G401 (cell line): Measurements from ENCODE around the gene A4GALT. TPM values are rescaled to one million over a fixed set of nuclear protein-coding genes. Genes with fewer than 3 reads are reported as not detected.
A peak's percentile ranks its signal among the peaks of the same experiment; 100 is the strongest.

Experiments
- DNase-seq: peaks from one replicate; pipeline ENCODE4 v3.0.0-alpha.2; 2015; ENCODE audit warnings: low spot score
- in situ Hi-C: cut with HindIII; loops from 2 replicates; pipeline ENCODE4 v1.10.0; 2016; ENCODE audit warnings: low sequenced_read_pairs, mixed read lengths
- total RNA-seq: library from RNA; depleted of rRNA; stranded (reverse); fragments of >200 nt; shearing (Covaris generic); gene quantifications from 2 replicates; pipeline ENCODE4 v1.2.3, GENCODE V29; 2014

Gene A4GALT
- total RNA-seq, 1 experiment from 2014 or later: 3.4 TPM

DNA sequence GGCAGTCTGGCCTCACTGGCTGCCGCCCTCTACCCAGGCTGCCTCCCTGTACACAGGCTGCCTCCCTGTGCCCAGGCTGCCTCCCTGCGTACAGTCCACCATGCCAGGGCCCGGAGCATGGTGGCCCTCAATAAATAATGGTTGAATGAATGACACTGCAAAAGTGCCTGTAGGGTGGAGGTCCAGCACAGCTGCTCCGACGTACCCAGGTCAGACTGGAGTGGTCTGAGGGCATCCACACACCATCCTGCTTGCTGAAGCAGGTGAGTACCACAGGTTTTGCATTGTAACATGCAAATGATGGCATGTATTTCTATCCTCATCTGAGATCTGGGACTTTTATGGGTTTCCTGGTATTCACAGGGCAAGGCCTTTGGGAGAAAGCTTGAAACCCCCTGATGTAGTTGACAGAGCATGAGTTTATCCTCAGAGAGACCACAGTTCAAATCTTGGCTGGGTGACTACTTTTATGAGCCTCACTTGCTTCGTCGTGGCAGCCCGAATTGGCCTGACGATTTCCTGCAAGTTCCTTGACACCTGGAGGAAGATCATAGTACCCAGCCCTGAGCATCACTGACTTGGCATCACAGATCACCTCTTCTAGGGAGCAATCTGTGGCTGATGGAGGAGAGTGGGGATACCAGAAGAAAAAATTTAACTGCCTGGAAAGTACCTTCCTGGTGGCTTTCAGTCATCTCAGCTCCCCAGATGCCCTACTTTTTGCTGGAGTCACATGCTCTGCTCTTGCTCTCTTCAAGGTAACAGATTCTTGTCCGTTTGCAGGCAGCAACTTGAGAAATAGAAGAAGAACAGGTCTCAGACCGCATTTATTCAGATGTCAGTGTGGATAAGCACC is 55.5 kb downstream of the A4GALT start:
- no peak for DNase-seq
- in situ Hi-C loops: loop anchor here (10.0 kb wide), 1 partner anchor 440 kb away; no protein-coding TSS in a partner anchor

DNA sequence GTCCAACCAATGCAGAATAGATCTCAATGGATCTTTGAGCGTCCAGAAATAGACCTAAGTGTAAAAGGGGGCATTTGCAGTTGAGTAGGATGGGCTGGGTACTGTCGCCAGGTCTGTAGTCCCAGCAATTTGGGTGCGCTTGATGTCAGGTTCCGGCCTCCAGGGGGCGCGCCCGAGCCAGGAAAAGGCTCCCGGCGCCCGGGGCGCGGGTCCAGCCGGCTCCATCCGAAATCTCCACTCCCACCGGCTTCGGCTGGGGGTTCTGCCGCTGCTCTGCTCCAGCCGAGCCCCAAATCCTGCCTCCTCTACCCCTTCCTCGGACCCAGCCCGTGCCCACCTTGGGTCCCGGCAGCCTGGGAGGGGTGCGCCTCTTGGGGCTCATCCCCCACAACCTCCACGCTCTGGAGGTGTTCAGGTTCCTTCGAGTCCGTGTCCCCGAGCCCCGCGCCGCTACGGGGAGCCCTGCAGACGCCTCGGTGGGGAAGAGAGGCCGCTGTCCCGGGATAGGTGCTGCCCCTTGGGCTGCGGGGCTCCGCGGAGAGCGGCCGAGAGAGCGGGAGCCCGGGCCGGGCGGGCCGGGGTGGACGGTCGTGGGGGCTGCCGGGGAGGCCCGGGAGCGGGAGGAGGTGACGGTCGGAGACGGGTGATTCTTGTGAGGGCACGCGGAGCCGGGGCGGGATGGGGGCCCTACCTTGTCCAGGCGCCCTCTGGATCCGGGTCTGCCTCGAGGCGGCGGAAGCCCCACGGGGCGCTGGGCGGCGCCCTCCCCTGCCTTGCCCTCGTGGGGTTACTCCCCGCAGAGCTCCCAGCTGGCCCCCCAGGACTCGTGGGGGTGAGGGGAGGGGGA is 58.5 kb downstream of the A4GALT start:
- peak; percentile 75 for DNase-seq

DNA sequence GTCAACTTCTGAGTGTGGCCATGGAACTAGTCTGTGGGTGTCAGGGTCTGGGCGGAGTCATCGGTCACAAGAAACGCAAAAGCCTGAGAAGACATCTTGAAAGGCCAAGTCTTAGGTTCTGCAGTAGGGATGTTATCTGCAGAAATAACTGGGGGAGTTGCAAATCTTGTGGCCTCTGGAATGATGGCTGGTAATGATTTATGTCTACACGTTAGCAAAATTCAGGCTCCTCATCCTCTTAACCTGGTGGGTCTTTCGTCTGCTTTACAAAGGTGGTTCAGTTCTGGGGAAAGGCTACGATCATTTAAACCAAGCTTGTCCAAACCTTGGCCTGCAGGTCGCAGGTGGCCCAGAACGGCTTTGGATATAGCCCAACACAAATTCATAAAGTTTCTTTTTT is 64.1 kb downstream of the A4GALT start:
- DNase-seq: no peak
- in situ Hi-C loops: no loop called here

More for the DNA sequence above, 58.5 kb downstream of the A4GALT start:
- in situ Hi-C loops: loop anchor here (10.0 kb wide), 1 partner anchor 443 kb away; no protein-coding TSS in a partner anchor

DNA sequence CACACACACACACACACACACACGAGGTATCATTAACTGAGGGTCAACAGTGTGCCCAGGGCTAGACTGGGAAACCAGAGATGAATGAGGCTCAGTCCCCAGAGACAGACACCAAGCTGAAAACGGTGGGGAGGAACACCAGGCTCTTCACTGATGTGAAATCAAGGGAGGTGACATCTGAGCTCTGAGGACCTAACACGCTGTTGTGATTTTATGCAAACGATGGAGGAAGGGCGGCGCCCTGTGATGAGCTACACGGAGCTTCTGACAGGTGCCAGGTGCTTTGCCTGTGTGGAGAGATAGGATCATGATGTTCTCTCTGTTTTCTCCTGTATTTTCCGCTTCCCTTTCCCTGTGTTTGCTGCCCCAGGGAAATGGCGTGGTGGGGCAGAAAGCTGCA is 65.0 kb downstream of the A4GALT start:
- in situ Hi-C loops: no loop called here
- no peak for DNase-seq

DNA sequence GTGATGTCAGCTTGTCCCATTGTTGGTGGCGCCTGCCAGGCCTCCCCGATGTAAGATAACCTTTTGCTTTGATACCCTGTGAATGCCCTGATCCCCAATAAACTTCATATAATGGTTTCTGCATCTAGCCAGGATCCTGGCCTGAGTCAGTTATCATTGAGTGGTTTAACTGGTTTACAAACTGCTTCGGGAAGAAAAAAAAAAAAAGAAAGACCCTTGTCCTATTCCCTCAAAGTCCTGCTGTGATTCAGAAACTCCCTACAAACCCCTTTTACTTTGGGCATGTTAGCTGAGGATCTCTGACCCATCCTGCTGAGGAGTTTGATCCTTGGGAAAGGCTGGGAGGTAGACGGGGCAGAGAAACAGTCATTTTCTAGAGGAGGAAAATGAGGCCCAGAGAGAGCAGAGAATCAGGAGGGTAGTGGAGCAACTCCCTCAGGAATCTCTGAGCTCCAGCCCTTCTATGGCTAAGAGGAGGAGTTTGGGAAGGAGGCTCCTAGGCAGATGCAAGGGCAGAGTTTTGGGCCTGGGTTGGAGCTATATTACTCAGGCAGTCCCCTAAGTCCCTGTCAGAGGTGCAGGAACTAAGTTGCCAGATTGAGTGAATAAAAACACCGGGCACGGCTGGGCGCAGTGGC is 66.1 kb downstream of the A4GALT start:
- in situ Hi-C loops: no loop called here
- no peak for DNase-seq

DNA sequence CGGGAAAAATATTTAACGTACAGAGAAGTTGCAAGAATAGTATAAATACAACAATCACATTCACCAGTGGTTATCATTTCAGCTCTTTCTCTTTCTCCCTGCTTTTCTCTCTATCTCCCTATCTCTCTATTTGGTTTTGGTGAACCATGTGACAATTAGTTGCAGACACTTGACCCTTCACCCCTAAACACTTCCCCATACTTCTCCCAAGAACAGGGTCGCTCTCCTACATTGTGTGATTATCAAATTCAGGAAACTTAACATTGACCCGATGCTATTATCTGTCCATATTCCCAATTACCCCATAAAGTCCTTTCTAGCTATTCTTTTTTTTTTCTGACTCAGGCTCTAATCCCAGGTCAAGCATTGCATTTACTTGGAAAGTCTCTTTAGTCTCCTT is 66.7 kb downstream of the A4GALT start:
- DNase-seq: no peak
- in situ Hi-C loops: no loop called here

DNA sequence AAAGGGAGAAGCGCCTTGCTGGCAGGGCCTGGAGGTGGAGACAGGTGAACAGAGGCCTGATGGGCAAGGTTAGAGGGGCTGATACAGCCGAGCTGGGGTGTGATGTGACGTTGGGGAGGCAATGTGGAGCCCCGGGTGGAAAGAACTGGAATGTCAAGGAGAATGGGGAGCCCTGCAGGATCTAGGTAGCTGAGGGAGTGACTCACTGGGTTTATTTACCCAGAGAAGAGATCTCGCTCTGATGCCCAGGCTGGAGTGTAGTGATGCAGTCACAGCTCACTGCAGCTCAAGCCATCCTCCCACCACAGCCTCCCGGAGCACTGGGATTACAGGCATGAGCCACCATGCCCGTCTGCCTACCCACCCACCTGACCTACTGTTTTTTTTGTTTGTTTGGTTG is 69.5 kb downstream of the A4GALT start:
- DNase-seq: no peak
- in situ Hi-C loops: no loop called here

DNA sequence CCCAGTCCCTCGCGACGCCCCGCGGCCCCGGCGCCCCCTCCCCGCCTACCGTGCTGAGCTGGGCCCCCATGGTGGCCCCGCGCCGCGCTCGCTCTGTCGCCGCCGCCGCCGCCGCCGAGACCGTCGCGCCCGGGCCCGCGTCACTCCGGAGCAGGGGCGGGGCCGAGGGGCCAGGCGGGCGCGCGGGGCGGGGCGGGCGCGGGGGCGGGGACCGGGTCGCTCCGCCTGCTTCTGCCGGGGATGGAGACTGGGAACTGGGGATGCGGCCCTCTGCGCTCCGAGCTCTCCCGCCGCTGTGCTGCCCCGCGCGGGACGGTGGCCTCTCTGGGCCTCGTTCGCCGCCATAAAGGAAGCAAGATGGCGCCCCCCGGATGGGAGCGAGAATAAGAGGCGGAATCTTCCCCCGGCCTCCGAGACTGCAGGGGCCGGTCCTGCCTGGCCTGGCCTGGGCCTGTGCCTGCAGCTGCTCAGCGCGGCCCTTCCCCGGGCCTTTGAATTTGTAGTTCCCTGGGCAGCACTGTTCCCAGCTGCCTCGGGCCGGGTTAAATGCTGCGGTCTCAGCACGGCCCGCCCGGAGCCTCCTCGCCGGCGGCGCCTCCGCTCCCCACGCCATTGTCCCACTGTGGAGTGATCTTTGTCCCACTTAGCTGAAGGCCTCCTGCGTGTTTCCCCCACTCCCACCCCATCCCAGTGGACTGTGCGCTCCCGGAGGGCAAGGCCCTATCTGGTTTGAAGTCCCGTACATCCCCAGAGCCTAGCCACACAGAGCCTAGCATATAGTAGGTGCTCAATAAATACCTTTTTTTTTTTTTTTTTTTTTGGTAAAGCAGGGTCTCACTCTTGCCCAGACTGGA is 71.2 kb downstream of the A4GALT start, which contains the start of gene CYB5R3:
Gene CYB5R3, minus strand, starts transcription at position 147 of the 854 bp plus-strand sequence. Its CDS starts 77 bp downstream, at position 70.
- peak; percentile 80 for DNase-seq
- in situ Hi-C loops: no loop called here

DNA sequence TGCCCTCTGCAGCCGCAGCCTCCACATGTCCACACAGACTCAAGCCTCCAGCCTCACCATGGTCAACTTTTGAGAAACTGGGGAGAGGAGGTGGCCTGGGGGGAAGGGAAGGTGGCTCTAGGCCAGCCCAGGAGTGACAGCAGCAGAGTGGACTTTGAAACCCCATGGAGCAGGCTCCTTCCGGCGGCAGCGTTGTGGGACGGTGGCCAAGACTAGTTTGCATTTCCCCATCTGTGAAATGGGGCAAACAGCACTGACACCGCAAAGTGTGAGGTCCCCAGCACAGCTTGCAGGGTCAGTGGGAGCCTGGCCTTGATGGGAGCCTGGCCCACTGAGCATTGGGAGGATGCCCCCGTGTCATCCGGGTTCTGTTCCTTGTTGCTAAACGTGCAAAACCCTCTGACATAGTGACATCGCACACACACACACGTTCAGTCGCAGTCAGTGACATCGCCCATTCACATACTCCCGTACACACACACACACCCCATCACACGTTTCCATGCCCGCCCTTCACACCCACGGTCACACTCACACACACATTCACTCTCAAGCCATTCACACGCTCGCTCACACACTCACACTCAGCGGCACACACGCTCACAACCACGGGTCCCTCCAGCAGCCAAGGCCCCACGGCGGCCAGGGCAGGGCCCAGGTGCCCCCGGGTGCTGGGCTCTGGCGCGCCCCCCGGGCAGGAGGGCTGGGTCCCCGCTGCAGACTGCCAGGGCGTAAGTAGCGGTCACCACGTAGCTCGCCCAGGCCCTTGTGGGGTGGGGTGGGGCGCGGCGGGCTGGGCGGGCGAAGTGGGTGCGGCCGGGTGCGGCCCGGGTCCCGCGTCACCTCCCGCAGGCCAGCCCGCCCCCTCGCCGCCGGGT is 72.1 kb downstream of the A4GALT start:
- peak; percentile 29 for DNase-seq
- in situ Hi-C loops: no loop called here

DNA sequence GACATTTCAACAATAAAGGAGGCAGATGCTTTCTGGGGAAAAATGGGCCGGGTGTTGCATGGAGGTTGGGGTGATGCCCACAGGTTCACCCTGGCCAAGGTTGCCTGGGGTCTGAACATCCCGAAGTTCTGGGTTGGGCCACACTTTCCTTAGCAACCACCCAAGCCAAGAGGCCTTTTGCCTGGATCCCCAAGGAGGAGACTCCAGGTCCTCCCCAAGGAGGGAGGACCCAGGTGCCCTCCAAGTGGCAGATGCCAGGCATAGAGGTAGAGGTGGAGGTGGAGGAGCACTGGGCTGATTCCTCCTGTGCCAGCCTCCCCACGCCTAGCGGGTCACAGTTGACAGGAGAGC is 72.7 kb downstream of the A4GALT start:
- DNase-seq: no peak
- in situ Hi-C loops: no loop called here

DNA sequence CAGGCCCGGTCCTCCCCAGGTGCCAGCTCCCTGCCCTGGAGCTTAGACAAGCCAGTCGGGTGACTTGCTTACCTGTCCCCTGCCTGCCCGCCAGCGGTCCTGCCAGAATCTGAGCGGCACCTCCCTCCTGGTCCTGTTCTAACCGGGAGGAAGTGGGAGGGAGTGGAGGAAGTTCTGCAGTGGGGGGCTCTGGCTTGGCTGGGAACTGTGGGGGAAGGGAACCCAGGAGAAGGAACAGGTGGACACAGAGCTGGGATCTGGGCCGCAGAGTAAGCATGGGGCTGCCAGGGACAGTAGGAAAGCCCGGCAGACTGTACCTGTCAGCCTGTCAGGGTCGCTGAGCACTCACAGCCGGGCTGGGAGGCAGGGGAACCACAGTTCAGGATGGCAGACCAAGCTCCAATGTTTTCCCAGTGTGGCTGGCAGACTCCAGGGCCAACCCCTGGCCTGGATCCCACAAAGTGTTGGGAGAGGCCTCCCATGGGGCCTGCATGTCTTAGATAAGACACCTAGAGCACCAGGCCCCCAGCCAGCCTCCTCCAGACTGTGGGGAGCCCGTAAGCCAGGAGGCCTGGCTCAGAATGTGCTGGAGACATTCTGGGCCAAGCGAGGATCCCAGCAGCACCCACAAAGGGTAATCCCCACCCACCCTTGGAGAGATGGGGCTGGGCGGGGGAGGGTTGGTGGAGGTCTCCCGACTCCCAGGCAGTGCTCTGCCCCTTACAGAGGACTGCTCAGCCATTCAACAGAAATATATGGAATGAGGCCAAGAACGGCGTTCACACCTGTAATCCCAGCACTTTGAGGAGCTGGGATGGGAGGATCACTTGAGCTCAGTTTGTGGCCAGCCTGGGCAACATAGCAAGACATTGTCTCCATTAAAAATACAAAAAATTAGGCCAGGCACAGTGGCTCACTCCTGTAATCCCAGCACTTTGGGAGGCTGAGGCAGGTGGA is 73.8 kb downstream of the A4GALT start:
- in situ Hi-C loops: no loop called here

DNA sequence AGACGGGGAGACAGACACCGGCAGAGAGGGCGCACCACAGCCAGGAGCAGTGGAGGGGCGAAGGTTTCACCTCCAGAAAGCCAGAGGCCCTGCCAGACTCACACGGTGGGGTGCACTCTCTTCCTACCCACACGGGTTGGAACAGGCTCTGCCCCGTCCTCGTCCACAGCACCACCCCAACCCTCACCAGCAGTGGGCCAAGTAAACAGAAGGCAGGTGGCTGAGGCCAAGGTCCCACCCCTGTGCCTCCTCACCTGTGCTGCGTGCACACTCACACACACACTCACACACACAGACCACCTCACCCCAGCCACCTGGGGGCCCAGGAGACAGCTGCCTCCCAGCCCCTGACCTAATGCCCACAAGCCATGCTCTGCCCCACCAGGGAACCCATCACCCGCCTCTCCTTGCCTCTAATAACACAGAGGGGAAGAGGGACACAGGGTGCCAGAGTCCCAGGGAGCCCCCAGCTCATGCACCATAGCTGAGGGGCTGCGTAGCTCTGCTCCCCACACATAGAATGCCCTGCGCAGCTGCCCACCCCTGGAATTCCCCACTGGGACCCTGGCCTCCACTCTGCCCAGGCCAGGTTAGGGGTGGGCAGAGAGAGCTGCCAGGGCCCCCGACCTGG is 74.6 kb downstream of the A4GALT start:
- peak; percentile 58 for DNase-seq
- in situ Hi-C loops: no loop called here

More for the DNA sequence above, 73.8 kb downstream of the A4GALT start:
- DNase-seq: peak; percentile 71

DNA sequence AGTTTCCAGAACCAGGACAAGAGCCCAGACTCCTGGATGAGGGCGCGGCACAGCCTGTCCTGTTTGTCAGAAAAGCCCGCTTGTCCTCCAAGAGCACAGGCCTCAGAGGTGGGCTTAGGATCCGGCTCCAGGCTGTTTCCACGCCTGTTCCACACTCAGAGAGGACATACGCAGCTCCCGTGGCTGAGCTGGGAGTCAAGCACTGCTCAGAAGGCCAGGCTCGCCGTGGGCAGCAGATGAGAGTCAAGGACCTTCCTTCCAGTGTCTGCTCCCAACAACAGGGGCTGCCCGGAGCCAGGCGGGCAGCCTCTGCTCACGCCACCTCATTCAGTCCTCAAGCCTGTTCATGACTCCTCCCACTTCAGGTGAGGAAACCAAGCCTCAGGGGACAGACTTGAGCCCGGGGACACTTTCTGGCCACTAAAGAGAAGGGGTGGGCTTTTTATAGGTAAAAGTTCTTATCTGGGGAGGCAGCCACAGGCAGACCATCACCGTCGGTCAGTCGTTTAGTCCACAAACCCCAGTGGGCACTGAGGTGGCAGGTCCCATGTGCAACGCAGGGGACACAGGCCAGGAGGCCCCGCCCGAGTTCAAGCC is 75.2 kb downstream of the A4GALT start:
- peak; percentile 53 for DNase-seq
- in situ Hi-C loops: no loop called here

DNA sequence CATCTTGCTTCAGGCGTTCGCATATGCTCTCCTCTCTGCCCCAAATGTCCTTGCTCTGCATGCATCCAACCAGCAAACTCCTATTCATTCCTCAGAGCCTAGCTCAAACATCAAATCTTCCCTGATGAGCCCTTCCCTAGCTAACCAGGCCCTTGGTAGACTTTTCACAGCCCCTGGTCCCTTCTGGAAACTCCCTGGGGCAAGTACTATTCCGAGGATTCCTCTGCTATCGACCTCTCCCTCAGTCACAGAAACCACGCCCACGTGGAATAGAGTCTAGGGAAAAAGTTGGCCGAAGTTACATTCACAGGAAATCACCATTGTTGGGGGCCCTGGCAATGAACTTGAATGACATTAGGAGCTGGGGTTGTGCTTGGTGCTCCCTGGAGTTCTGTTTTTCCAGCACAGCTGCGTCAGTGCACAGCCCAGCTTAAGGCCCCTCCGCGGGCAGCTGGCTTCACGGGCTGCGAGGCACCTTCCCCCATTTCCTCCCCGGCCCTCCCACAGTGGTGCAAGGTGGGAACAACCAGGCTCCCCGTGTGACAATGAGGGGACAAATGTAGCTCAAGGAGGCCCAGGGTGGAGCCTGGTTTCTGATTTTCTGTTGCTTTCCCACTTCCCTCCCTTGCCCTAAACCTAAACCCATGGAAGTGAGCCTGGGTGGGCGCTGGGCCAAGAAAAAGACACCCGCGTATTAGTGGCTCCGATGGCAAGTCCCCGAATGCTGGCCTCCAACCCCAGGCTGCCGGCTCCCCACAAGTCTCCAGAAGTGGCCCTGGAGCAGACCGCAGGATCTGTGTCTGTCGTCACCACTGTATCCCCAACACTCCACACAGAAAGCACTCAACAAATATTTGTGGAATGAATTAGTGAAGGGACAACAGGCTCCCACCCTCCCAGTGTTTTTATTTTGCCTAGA is 76.0 kb downstream of the A4GALT start:
- in situ Hi-C loops: no loop called here
- DNase-seq: peak; percentile 45
